ENCODE data around the gene CSNK2B.

Gene CSNK2B

GRCh38 chr6:31665501-31666336 lies at the start of gene CSNK2B:
TSS of gene CSNK2B (plus strand) at chr6:31666080. CDS start at chr6:31666832, 752 bp downstream.
- DNase-seq: peak; percentile 94 to 96

DNA sequence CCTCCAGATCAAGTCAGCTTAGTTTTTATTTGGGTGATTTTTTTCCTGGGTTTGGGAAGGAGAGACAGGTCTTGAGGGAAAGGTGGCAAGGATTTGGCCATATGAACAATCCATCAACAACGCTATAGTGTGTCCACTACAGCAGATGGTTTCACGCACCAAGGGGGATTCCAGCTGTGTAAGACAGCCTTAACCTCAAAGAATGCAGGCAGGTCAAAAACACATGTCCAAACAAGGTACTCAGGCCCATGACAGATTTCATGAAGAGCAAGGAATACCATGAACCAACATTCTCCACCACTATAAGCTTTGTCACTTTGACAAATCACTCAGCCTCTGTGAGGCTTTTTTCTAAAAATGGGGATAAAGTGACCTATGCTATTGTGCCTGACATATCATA lies 48.9 kb upstream of the CSNK2B start:
- DNase-seq: peak in 1 of 2 experiments; percentile 29

- DNase-seq: peak; percentile 98
These were observed 45.9 kb upstream of the CSNK2B start for GRCh38 chr6:31619805-31620585.

- DNase-seq: peak in 1 of 2 experiments; percentile 75
These were observed 45.1 kb upstream of the CSNK2B start, which contains the start of gene PRRC2A for GRCh38 chr6:31620586-31621319. TSS of gene PRRC2A (plus strand) at chr6:31620715. CDS start at chr6:31622790, 2,075 bp downstream.

- no peak for DNase-seq
These were observed 44.5 kb upstream of the CSNK2B start for GRCh38 chr6:31621320-31621939.

- DNase-seq: no peak
These were observed 43.9 kb upstream of the CSNK2B start for GRCh38 chr6:31621991-31622390.

DNA sequence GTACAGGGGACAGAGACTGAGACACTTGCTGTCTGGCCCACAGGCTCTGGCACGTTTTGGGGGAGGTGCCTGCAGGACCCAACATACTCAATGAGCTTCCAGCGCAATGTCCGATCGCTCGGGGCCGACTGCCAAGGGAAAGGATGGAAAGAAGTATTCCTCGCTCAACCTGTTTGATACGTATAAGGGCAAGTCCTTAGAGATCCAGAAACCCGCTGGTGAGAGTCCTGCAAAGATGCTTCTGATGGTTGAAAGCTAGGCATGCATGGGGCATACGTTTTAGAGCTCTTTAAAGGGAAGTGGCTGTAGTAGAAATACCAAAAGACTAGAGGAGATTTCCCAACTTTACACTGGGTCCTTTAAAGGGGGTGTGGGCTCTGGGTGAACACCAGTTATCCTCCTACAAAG lies 43.2 kb upstream of the CSNK2B start:
- no peak for DNase-seq

DNA sequence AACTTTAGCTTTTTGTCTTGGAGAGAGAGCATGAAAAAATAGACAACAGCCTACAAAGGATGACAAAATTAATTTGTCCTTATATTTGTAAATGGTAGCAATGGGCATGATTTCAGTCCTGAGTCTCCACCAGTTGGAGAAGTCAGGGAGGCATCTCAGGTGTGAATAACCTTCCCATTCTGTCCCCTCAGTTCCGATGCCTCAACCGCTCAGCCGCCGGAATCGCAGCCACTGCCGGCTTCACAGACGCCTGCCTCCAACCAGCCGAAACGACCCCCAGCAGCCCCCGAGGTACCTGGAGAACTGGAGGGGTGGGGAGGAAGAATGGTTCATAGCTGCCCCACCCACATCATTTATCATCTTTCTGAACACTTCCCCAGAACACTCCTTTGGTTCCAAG lies 41.8 kb upstream of the CSNK2B start:
- DNase-seq: no peak

DNA sequence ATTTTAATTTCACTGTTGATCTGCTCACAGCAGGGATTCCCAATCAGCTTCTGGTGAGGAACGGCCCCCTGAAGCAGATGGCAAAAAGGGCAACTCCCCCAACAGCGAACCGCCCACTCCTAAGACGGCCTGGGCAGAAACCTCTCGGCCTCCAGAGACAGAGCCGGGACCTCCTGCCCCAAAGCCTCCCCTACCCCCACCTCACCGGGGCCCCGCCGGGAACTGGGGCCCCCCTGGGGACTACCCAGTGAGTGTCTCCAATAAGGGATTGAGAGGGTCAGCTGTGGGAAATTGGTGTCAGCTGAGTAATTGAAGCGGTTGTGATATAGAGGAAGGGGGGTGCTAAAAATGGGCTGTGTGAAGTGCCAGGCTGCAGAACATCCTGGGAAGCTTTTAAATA lies 38.9 kb upstream of the CSNK2B start:
- no peak for DNase-seq

DNA sequence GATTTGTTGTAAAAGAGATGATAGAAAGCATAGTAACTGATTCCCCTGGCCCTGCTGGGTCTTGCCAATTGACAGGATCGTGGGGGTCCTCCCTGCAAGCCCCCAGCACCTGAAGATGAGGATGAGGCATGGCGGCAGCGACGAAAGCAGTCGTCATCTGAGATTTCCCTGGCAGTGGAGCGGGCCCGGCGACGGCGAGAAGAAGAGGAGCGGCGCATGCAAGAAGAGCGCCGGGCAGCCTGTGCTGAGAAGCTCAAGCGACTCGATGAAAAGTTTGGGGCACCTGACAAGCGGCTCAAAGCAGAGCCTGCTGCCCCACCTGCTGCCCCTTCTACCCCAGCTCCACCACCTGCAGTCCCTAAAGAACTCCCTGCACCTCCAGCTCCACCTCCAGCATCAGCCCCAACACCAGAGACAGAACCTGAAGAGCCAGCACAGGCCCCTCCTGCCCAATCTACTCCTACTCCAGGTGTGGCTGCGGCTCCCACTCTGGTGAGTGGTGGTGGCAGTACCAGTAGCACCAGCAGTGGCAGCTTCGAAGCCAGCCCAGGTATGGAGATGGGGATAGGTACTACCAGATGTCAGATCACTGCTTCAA lies 38.1 kb upstream of the CSNK2B start:
- no peak for DNase-seq

DNA sequence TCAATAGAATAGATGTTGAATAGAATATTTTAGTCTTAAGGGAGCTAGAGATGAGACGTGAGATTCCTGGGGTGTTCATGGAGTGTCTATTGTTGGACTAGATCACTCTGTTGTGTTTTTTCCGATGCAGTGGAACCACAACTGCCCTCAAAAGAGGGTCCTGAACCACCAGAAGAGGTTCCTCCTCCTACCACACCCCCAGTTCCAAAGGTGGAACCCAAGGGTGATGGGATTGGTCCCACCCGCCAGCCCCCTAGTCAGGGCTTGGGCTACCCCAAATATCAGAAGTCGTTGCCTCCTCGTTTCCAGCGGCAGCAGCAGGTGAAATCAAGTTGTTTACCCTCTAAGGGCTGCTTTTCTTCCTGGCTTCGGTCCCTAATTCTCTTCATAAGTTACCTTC lies 36.9 kb upstream of the CSNK2B start:
- DNase-seq: no peak

GRCh38 chr6:31630177-31630934 lies 35.5 kb upstream of the CSNK2B start:
- no peak for DNase-seq

GRCh38 chr6:31631209-31631608 lies 34.7 kb upstream of the CSNK2B start:
- DNase-seq: no peak

DNA sequence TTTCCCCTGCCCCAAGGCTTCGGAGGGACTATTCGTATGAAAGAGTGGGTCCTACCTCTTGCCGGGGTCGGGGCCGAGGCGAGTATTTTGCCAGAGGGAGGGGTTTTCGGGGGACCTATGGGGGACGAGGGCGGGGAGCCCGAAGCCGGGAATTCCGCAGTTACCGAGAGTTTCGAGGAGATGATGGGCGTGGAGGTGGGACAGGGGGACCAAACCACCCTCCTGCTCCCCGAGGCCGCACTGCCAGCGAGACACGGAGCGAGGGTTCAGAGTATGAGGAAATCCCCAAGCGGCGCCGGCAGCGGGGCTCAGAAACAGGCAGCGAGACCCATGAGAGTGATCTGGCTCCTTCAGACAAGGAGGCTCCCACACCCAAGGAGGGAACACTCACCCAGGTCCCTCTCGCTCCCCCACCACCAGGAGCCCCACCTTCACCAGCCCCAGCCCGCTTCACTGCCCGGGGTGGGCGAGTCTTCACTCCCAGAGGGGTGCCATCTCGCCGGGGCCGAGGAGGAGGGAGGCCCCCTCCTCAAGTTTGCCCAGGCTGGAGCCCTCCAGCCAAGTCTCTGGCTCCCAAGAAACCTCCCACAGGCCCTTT lies 34.1 kb upstream of the CSNK2B start:
- DNase-seq: no peak

DNA sequence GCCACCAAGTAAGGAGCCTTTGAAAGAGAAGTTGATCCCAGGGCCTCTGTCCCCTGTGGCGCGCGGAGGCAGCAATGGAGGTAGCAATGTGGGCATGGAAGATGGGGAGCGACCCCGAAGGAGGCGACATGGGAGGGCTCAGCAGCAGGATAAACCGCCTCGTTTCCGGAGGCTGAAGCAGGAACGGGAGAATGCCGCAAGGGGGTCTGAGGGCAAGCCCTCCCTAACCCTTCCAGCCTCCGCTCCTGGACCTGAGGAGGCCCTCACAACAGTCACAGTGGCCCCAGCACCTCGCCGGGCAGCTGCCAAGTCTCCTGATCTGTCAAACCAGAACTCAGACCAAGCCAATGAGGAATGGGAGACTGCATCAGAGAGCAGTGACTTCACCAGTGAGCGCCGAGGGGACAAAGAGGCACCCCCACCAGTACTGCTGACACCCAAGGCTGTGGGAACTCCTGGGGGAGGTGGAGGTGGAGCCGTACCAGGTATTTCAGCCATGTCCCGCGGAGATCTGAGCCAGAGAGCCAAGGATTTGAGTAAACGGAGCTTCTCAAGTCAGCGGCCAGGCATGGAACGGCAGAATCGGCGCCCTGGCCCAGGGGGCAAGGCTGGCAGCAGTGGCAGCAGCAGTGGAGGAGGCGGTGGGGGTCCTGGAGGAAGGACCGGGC lies 33.5 kb upstream of the CSNK2B start:
- DNase-seq: no peak

DNA sequence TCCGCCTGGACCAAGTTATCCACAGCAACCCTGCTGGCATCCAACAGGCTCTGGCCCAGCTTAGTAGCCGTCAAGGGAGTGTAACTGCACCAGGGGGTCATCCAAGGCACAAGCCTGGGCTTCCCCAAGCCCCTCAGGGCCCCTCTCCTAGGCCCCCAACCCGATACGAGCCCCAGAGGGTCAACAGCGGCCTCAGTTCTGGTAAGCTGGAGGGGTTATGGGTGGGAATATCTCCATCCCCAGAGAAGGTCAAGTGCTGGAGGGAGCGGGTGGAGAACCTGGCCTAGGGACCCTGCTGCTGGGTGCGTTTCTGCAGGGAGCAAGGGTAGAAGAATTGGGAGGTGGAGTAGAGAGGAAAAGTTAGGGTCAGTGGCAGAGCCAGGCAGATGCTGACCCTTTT lies 32.4 kb upstream of the CSNK2B start:
- no peak for DNase-seq

GRCh38 chr6:31634131-31634530 lies 31.7 kb upstream of the CSNK2B start:
- no peak for DNase-seq

- no peak for DNase-seq
These were observed 30.8 kb upstream of the CSNK2B start for GRCh38 chr6:31634969-31635575.

- no peak for DNase-seq
These were observed 28.9 kb upstream of the CSNK2B start for GRCh38 chr6:31636698-31637596.
